MCF 10A (cell line): Measurements from ENCODE around the gene PAK6. TPM values are rescaled to one million over a fixed set of nuclear protein-coding genes. Genes with fewer than 3 reads are reported as not detected.

Experiments used
- BruUV-seq: library from RNA; stranded (reverse); fragments of 400-500 nt; replicated peaks from 2 replicates; lab custom pipeline; 2021; lab: Mats Ljungman, UMichigan
- CTCF ChIA-PET: fragments of 300-600 bp; sonication (Branson Sonifier 250); formaldehyde crosslinking; extraction: SDS; loops from one replicate; lab custom pipeline; 2021; ENCODE audit warnings: antibody characterized with exemption, inconsistent platforms; lab: Yijun Ruan, JAX
- POLR2A ChIA-PET: fragments of 300-600, 350-650 bp; sonication (Branson Sonifier 250); formaldehyde crosslinking; extraction: SDS; loops from one replicate; lab custom pipeline; 2020; ENCODE audit warnings: antibody characterized with exemption, inconsistent platforms; lab: Yijun Ruan, JAX
- DNase-seq: peaks from one replicate; pipeline ENCODE4 v3.0.0-alpha.2; 2018; ENCODE audit not compliant: unreplicated experiment
- H3K27ac Mint-ChIP-seq: one replicate; pipeline ENCODE4 v1.8.0; 2022; ENCODE audit warnings: mild to moderate bottlenecking, low read depth, mixed read lengths; ENCODE audit not compliant: unreplicated experiment
- H3K27me3 Mint-ChIP-seq: one replicate; pipeline ENCODE4 v1.8.0; 2022; ENCODE audit warnings: mixed read lengths; ENCODE audit not compliant: insufficient read depth, unreplicated experiment
- H3K36me3 Mint-ChIP-seq: one replicate; pipeline ENCODE4 v1.8.0; 2022; ENCODE audit warnings: mild to moderate bottlenecking, moderate library complexity, mixed read lengths; ENCODE audit not compliant: insufficient read depth, unreplicated experiment
- H3K4me1 Mint-ChIP-seq: one replicate; pipeline ENCODE4 v1.8.0; 2022; ENCODE audit warnings: mixed read lengths; ENCODE audit not compliant: insufficient read depth, unreplicated experiment
- H3K4me3 Mint-ChIP-seq: one replicate; pipeline ENCODE4 v1.8.0; 2022; ENCODE audit warnings: mild to moderate bottlenecking, moderate library complexity, mixed read lengths; ENCODE audit not compliant: unreplicated experiment
- H3K9me3 Mint-ChIP-seq: one replicate; pipeline ENCODE4 v1.8.0; 2022; ENCODE audit warnings: mixed read lengths; ENCODE audit not compliant: unreplicated experiment
- CTCF ChIP-seq: fragments of 200-600 bp; IDR thresholded peaks from one replicate; pipeline ENCODE4 v1.8.0; 2022; ENCODE audit warnings: antibody characterized with exemption, mild to moderate bottlenecking; ENCODE audit not compliant: unreplicated experiment
- intact Hi-C: fragments of 100-400 bp; cut with micrococcal nuclease; formaldehyde crosslinking; loops from 2 replicates; pipeline ENCODE4 v1.14.1; 2022
- total RNA-seq: library from RNA; stranded (reverse); gene quantifications from 2 replicates; pipeline ENCODE4 v1.2.3, GENCODE V29; 2022

PAK6 gene
- total RNA-seq, 1 experiment from 2014 or later = 9.3 TPM

GRCh38 chr15:40290918-40291574, 52.2 kb downstream of the PAK6 start:
- H3K4me3 Mint-ChIP-seq = peak overlapping the region; percentile 62
- POLR2A ChIA-PET = interaction anchor here (0.9 kb wide), 1 partner anchor 21 kb away, joined by 3 read pairs; no protein-coding TSS in a partner anchor

GRCh38 chr15:40292246-40292645, 53.4 kb downstream of the PAK6 start:
- Mint-ChIP-seq H3K4me1 (peaks cover 4% of the 10 kb centered on the region), H3K36me3 (peaks cover 4% of the 10 kb centered on the region), H3K27me3 (peaks cover 19% of the 10 kb centered on the region), H3K9me3 (no peaks in the 10 kb centered on the region), H3K27ac (no peak overlapping the region), H3K4me3 (no peak overlapping the region)
- ChIA-PET POLR2A (interaction anchor here (1.8 kb wide), 1 partner anchor 10 kb away, joined by 4 read pairs; no protein-coding TSS in a partner anchor), CTCF (interaction anchor here (1.0 to 9.5 kb wide), 7 partner anchors 15 to 247 kb away, joined by 3 to 101 read pairs (median 4); partner anchors contain the start of gene CCDC9B)
- intact Hi-C loops = no loop called here
- no peak for DNase-seq
- TF ChIP-seq CTCF = no peak
- BruUV-seq = no TSS peak

More at GRCh38 chr15:40290918-40291574, 52.2 kb downstream of the PAK6 start:
- Mint-ChIP-seq H3K36me3 (peaks cover 4% of the 10 kb centered on the region), H3K4me1 (peaks cover 4% of the 10 kb centered on the region), H3K27me3 (peaks cover 10% of the 10 kb centered on the region), H3K27ac (no peak overlapping the region), H3K9me3 (no peaks in the 10 kb centered on the region)
- intact Hi-C loops = no loop called here
- CTCF ChIA-PET = interaction anchor here (0.5 to 9.5 kb wide), 18 partner anchors 12 to 1586 kb away, joined by 3 to 101 read pairs (median 4); partner anchors contain the start of genes CCDC9B and PLCB2
- peak; percentile 63 for DNase-seq
- no TSS peak for BruUV-seq
- no peak for TF ChIP-seq CTCF

GRCh38 chr15:40293006-40293405, 54.1 kb downstream of the PAK6 start:
- Mint-ChIP-seq H3K4me3 (no peak overlapping the region), H3K4me1 (peaks cover 4% of the 10 kb centered on the region), H3K36me3 (peaks cover 4% of the 10 kb centered on the region), H3K9me3 (no peaks in the 10 kb centered on the region), H3K27ac (no peak overlapping the region), H3K27me3 (peaks cover 19% of the 10 kb centered on the region)
- ChIA-PET CTCF (interaction anchor here (1.0 to 9.5 kb wide), 6 partner anchors 16 to 247 kb away, joined by 3 to 101 read pairs (median 4); no protein-coding TSS in a partner anchor), POLR2A (interaction anchor here (1.8 kb wide), 1 partner anchor 9 kb away, joined by 4 read pairs; no protein-coding TSS in a partner anchor)
- no peak for DNase-seq
- no peak for TF ChIP-seq CTCF
- BruUV-seq = no TSS peak
- intact Hi-C loops = no loop called here
